Hepatocyte (in vitro differentiated cells): ENCODE results near the gene MGAT5. TPM values are rescaled to one million over a fixed set of nuclear protein-coding genes. Genes with fewer than 3 reads are reported as not detected.

Source experiments
- DNase-seq: peaks from one replicate; pipeline ENCODE4 v3.0.0-alpha.2; 2016; ENCODE audit warnings: low spot score
- H2AFZ ChIP-seq: fragments of 200-600 bp; sonication (generic); 2 replicates; pipeline ENCODE4 v1.6.0; 2016; ENCODE audit warnings: antibody characterized with exemption, mild to moderate bottlenecking
- H3K27ac ChIP-seq: fragments of 200-600 bp; sonication (generic); 2 replicates; pipeline ENCODE4 v1.5.1; 2016; ENCODE audit warnings: mild to moderate bottlenecking
- H3K27me3 ChIP-seq: fragments of 200-600 bp; sonication (generic); 2 replicates; pipeline ENCODE4 v1.6.1; 2016
- H3K36me3 ChIP-seq: fragments of 200-600 bp; sonication (generic); replicated peaks from 2 replicates; pipeline ENCODE4 v1.5.1; 2016; ENCODE audit warnings: low read depth; ENCODE audit not compliant: insufficient read depth
- H3K4me1 ChIP-seq: fragments of 200-600 bp; sonication (generic); 2 replicates; pipeline ENCODE4 v1.5.1; 2016; ENCODE audit warnings: mild to moderate bottlenecking, moderate library complexity; ENCODE audit not compliant: insufficient read depth
- H3K4me2 ChIP-seq: fragments of 200-600 bp; sonication (generic); 2 replicates; pipeline ENCODE4 v1.6.0; 2016
- H3K4me3 ChIP-seq: fragments of 200-600 bp; sonication (generic); 2 replicates; pipeline ENCODE4 v1.5.1; 2016; ENCODE audit warnings: mild to moderate bottlenecking
- H3K79me2 ChIP-seq: fragments of 200-600 bp; sonication (generic); 2 replicates; pipeline ENCODE4 v1.6.0; 2017; ENCODE audit warnings: mild to moderate bottlenecking
- H3K9me2 ChIP-seq: fragments of 200-600 bp; sonication (generic); replicated peaks from 2 replicates; pipeline ENCODE4 v1.6.0; 2017; ENCODE audit warnings: mild to moderate bottlenecking; ENCODE audit not compliant: insufficient read depth
- H3K9me3 ChIP-seq: fragments of 200-600 bp; sonication (generic); 2 replicates; pipeline ENCODE4 v1.5.1; 2016; ENCODE audit warnings: low read depth, mild to moderate bottlenecking
- H4K20me1 ChIP-seq: fragments of 200-600 bp; sonication (generic); 2 replicates; pipeline ENCODE4 v1.6.0; 2016; ENCODE audit warnings: mild to moderate bottlenecking; ENCODE audit not compliant: insufficient read depth, poor library complexity, severe bottlenecking
- EZH2 ChIP-seq: fragments of 200-600 bp; sonication (generic); IDR thresholded peaks from 2 replicates; pipeline ENCODE4 v1.6.1; 2016; ENCODE audit warnings: antibody characterized with exemption, mild to moderate bottlenecking, borderline replicate concordance
- EZH2phosphoT487 ChIP-seq: fragments of 200-600 bp; sonication (generic); IDR thresholded peaks from one replicate; pipeline ENCODE4 v1.6.1; 2018; ENCODE audit warnings: antibody characterized with exemption, mild to moderate bottlenecking, low read depth, moderate library complexity; ENCODE audit not compliant: unreplicated experiment, severe bottlenecking
- WGBS: methylation state at CpG from one replicate; pipeline ENCODE4 v1.1.6; 2016; ENCODE audit warnings: low lambda C conversion rate; ENCODE audit errors: missing lambda C conversion rate; 5-methylcytosine and 5-hydroxymethylcytosine counted together
- polyA plus RNA-seq: library from polyadenylated mRNA; unstranded; fragments of >200 nt; fragmentation: Nextera tagmentation; extraction: Ambion mirVana; gene quantifications from 2 replicates; pipeline ENCODE4 v1.2.1, GENCODE V29; 2016
- total RNA-seq: library from RNA; depleted of rRNA; stranded (reverse); fragments of >200 nt; gene quantifications from 2 replicates; pipeline ENCODE4 v1.2.3, GENCODE V29; 2014
- TF ChIP-seq, protein P1 (sequence below): fragments of 200-600 bp; sonication (generic); IDR thresholded peaks from 2 replicates; pipeline ENCODE4 v1.5.1; 2016; ENCODE audit warnings: antibody characterized with exemption, mild to moderate bottlenecking; ENCODE audit not compliant: poor library complexity

The MGAT5 gene
- total and polyA plus RNA-seq, 2 experiments from 2014 or later = 9.1 to 30.2 TPM

GRCh38 chr2:134252092-134252750, 1.7 kb upstream of the MGAT5 start:
- WGBS = 89% methylated on average over 4 of the region's 4 CpGs

GRCh38 chr2:134253117-134253704, 661 bp upstream of the MGAT5 start:
- H3K9me2 ChIP-seq = no peaks in the 10 kb centered on the region
- 98% methylated on average over 4 of the region's 4 CpGs for WGBS
- H3K27ac ChIP-seq = no peak overlapping the region
- no peaks in the 10 kb centered on the region for H3K4me1 ChIP-seq
- H3K36me3 ChIP-seq = no peaks in the 10 kb centered on the region
- H4K20me1 ChIP-seq = no peaks in the 10 kb centered on the region
- TF ChIP-seq, protein P1, sequence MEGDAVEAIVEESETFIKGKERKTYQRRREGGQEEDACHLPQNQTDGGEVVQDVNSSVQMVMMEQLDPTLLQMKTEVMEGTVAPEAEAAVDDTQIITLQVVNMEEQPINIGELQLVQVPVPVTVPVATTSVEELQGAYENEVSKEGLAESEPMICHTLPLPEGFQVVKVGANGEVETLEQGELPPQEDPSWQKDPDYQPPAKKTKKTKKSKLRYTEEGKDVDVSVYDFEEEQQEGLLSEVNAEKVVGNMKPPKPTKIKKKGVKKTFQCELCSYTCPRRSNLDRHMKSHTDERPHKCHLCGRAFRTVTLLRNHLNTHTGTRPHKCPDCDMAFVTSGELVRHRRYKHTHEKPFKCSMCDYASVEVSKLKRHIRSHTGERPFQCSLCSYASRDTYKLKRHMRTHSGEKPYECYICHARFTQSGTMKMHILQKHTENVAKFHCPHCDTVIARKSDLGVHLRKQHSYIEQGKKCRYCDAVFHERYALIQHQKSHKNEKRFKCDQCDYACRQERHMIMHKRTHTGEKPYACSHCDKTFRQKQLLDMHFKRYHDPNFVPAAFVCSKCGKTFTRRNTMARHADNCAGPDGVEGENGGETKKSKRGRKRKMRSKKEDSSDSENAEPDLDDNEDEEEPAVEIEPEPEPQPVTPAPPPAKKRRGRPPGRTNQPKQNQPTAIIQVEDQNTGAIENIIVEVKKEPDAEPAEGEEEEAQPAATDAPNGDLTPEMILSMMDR = no peak
- TF ChIP-seq EZH2 (no peak), EZH2phosphoT487 (no peak)
- no peak overlapping the region for H3K4me3 ChIP-seq
- DNase-seq = no peak
- H3K79me2 ChIP-seq = peaks cover 13% of the 10 kb centered on the region
- no peak overlapping the region for H3K4me2 ChIP-seq
- no peak overlapping the region for H2AFZ ChIP-seq
- H3K9me3 ChIP-seq = no peaks in the 10 kb centered on the region
- no peaks in the 10 kb centered on the region for H3K27me3 ChIP-seq

More at GRCh38 chr2:134252092-134252750, 1.7 kb upstream of the MGAT5 start:
- TF ChIP-seq EZH2 = no peak
- TF ChIP-seq, protein P1 = no peak
- TF ChIP-seq EZH2phosphoT487 = no peak
- H3K36me3 ChIP-seq = no peaks in the 10 kb centered on the region
- no peak overlapping the region for H3K4me3 ChIP-seq
- DNase-seq = no peak
- no peak overlapping the region for H3K4me2 ChIP-seq
- H3K27me3 ChIP-seq = no peaks in the 10 kb centered on the region
- H3K27ac ChIP-seq = no peak overlapping the region
- peaks cover 23% of the 10 kb centered on the region for H3K79me2 ChIP-seq
- no peaks in the 10 kb centered on the region for H3K9me2 ChIP-seq
- H3K9me3 ChIP-seq = no peaks in the 10 kb centered on the region
- no peaks in the 10 kb centered on the region for H3K4me1 ChIP-seq
- no peak overlapping the region for H2AFZ ChIP-seq
- H4K20me1 ChIP-seq = no peaks in the 10 kb centered on the region

DNA sequence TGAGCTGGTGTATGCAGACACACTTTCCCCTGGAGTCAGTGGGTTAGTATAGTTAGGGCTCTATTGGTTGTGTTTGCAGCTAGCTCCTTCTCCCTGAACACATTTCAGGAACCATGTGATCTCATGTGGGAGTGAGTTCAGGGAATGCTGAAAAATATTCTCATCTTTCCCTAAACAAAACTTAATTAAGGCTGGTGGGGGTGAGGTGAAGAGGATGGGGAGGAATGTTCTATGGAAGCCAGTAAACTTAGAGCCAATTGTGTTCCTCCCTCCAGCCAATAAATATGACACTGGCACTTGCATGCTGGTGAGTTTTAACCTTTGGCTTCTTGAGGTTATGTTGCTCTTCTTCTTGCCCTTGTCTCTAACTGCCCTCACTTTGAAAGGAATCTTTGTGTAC, 952 bp downstream of the MGAT5 start:
- no peaks in the 10 kb centered on the region for H3K4me1 ChIP-seq
- H2AFZ ChIP-seq = no peak overlapping the region

More for the DNA sequence above, 952 bp downstream of the MGAT5 start:
- Histone ChIP-seq H3K79me2 (peaks cover 11% of the 10 kb centered on the region), H3K9me2 (no peaks in the 10 kb centered on the region), H3K9me3 (no peaks in the 10 kb centered on the region), H3K36me3 (no peaks in the 10 kb centered on the region), H3K4me2 (no peak overlapping the region), H3K27ac (no peak overlapping the region), H4K20me1 (no peaks in the 10 kb centered on the region), H3K4me3 (no peak overlapping the region), H3K27me3 (no peaks in the 10 kb centered on the region)
- no peak for DNase-seq
- no peak for TF ChIP-seq EZH2phosphoT487
- TF ChIP-seq EZH2 = no peak
- TF ChIP-seq, protein P1 = no peak
